Brain microvascular endothelial cell (primary cell): ENCODE data around the gene MRAS.

Source experiments
- DNase-seq: peaks from one replicate; pipeline ENCODE4 v3.0.0-alpha.2; 2020
- H3K27ac ChIP-seq: fragments of 250-450 bp; sonication (Bioruptor Pico); 2 replicates; pipeline ENCODE4 v1.5.1; 2020; ENCODE audit warnings: mild to moderate bottlenecking, moderate library complexity
- H3K27me3 ChIP-seq: fragments of 250-450 bp; sonication (Bioruptor Pico); replicated peaks from 2 replicates; pipeline ENCODE4 v1.5.1; 2020; ENCODE audit warnings: mild to moderate bottlenecking
- H3K36me3 ChIP-seq: fragments of 250-450 bp; sonication (Bioruptor Pico); replicated peaks from 2 replicates; pipeline ENCODE4 v1.5.1; 2020; ENCODE audit warnings: mild to moderate bottlenecking
- H3K4me3 ChIP-seq: 2 replicates; pipeline ENCODE4 v1.5.1; 2011; ENCODE audit warnings: low read depth, mild to moderate bottlenecking, control low read depth, low read length, moderate library complexity
- in situ Hi-C: cut with HindIII; loops from 2 replicates; pipeline ENCODE4 v1.10.0; 2017; ENCODE audit warnings: low sequenced_read_pairs, low pct_ligation_motif_present
- TF ChIP-seq, protein P1 (sequence below): IDR thresholded peaks from 2 replicates; pipeline ENCODE4 v1.5.1; 2011; ENCODE audit warnings: low read depth, mild to moderate bottlenecking, moderate library complexity, low read length, control low read depth, inconsistent platforms; ENCODE audit errors: missing control alignments

Gene MRAS

DNA sequence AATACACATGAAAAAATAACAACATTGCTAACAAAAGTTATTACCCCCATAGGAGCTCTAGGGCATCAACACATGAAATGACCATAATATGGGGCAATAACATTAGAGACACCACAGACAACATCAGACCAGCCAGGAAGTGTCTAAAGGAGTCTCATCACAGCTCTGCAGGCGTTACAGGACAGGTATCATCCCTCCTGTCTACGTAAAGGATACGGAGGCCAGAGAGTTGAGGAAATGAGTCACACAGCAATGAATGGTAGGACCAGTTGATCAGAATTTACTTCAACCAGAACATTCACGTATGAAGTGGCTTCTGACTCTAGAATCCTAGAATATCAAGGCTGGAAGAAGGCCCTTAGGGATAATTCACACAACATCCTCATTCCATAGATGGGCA is 20.5 kb upstream of the MRAS start:
- Histone ChIP-seq H3K27me3 (no peaks in the 10 kb centered on the region), H3K36me3 (no peaks in the 10 kb centered on the region), H3K4me3 (no peak overlapping the region), H3K27ac (no peak overlapping the region)
- no peak for DNase-seq
- TF ChIP-seq, protein P1, sequence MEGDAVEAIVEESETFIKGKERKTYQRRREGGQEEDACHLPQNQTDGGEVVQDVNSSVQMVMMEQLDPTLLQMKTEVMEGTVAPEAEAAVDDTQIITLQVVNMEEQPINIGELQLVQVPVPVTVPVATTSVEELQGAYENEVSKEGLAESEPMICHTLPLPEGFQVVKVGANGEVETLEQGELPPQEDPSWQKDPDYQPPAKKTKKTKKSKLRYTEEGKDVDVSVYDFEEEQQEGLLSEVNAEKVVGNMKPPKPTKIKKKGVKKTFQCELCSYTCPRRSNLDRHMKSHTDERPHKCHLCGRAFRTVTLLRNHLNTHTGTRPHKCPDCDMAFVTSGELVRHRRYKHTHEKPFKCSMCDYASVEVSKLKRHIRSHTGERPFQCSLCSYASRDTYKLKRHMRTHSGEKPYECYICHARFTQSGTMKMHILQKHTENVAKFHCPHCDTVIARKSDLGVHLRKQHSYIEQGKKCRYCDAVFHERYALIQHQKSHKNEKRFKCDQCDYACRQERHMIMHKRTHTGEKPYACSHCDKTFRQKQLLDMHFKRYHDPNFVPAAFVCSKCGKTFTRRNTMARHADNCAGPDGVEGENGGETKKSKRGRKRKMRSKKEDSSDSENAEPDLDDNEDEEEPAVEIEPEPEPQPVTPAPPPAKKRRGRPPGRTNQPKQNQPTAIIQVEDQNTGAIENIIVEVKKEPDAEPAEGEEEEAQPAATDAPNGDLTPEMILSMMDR, result no peak
- in situ Hi-C loops, result no loop called here

DNA sequence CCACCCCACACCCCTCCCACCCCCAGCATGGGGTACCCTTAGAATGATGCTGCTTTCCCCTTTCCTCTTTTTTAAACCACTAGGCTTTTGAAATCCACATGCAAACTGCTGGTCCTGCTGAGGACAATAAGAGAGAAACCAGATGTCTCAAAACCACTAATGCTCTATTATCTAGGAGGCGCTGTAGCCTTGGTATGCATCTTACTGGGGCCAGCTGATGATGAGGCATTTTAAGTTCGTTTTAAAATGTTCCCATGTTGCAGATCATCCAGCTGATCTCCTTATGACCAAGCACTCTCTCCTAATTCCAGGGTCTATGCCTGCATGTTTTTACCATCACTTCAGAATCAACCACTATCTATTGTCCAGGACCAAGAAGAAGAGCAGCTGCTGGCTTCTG is 20.0 kb upstream of the MRAS start:
- DNase-seq, result no peak
- H3K4me3 ChIP-seq, result no peak overlapping the region
- no peak overlapping the region for H3K27ac ChIP-seq
- H3K36me3 ChIP-seq, result no peaks in the 10 kb centered on the region
- in situ Hi-C loops, result no loop called here
- TF ChIP-seq, protein P1, result peak; percentile 38
- no peaks in the 10 kb centered on the region for H3K27me3 ChIP-seq

- in situ Hi-C loops, result no loop called here
- TF ChIP-seq, protein P1, result peak; percentile 85
- H3K27me3 ChIP-seq, result peaks cover under 1% of the 10 kb centered on the region
- H3K27ac ChIP-seq, result no peak within 1 kb of the TSS
- peak within 1 kb of the TSS; percentile 62 for H3K4me3 ChIP-seq
- peak; percentile 83 for DNase-seq
- no peaks in the 10 kb centered on the region for H3K36me3 ChIP-seq
These were observed 19.0 kb upstream of the MRAS start, which contains the start of gene NME9 for GRCh38 chr3:138329127-138329983. TSS of gene NME9 (minus strand) at chr3:138329851. CDS start at chr3:138329335, 516 bp downstream.

- Histone ChIP-seq H3K27ac (no peak overlapping the region), H3K36me3 (no peaks in the 10 kb centered on the region), H3K4me3 (peak overlapping the region; percentile 62), H3K27me3 (peaks cover 3% of the 10 kb centered on the region)
- TF ChIP-seq, protein P1, result no peak
- in situ Hi-C loops, result no loop called here
- DNase-seq, result no peak
These were observed 18.4 kb upstream of the MRAS start for GRCh38 chr3:138329984-138330293.

DNA sequence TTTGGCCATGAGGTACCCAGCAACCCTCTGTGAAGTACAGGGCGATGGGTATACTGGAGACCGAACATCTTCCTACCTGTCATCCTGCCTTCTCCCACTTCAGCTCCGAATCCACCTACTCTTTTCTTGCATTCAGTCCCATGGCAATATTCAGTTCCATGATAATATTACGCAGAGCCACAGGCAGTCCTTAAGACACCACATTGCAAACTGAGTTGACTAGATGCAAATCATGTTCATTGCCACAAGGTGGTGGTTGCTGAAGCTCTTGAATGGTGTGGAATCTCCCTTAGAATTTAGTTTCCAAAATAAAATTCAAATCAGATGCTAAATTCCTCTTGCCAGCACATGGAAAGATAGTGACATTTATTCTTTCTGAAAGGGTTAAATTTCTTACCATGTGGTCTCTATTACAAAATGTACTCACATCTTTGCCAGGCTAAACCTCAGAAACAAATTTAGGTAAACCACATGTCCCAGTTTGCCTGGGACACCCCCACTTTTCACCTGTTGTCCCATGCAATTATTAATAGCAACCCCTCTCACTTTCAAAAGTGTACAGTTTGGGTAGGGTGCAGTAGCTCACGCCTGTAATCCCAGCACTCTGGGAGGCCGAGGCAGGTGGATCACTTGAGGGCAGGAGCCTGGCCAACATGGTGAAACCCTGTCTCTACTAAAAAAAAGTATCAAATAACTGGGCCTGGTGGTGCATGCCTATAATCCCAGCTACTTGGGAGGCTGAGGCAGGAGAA is 17.1 kb upstream of the MRAS start:
- DNase-seq, result peak; percentile 9
- H3K4me3 ChIP-seq, result no peak overlapping the region
- TF ChIP-seq, protein P1, result peak; percentile 55
- no peak overlapping the region for H3K27ac ChIP-seq
- H3K36me3 ChIP-seq, result no peaks in the 10 kb centered on the region
- in situ Hi-C loops, result no loop called here
- peaks cover 3% of the 10 kb centered on the region for H3K27me3 ChIP-seq
